GM12873 (cell line): ENCODE data around the gene GBE1.

ENCODE experiments used
- CTCF ChIP-seq: IDR thresholded peaks from 2 replicates; pipeline ENCODE4 v1.5.1; 2012; ENCODE audit warnings: low read depth, mild to moderate bottlenecking, moderate library complexity, low read length, control low read depth; ENCODE audit not compliant: insufficient read depth; ENCODE audit errors: missing control alignments

The GBE1 gene

GRCh38 chr3:81764665-81765064 is 3.2 kb upstream of the GBE1 start:
- no peak for TF ChIP-seq CTCF

GRCh38 chr3:81764002-81764401 is 2.6 kb upstream of the GBE1 start:
- TF ChIP-seq CTCF: no peak

- TF ChIP-seq CTCF: no peak
Observed at GRCh38 chr3:81763001-81763400, 1.6 kb upstream of the GBE1 start.

- TF ChIP-seq CTCF: no peak
Observed at GRCh38 chr3:81761904-81762580, 597 bp upstream of the GBE1 start.

- TF ChIP-seq CTCF: no peak
Observed at GRCh38 chr3:81760215-81760614, 1.2 kb downstream of the GBE1 start.

GRCh38 chr3:81758275-81758674 is 3.2 kb downstream of the GBE1 start:
- TF ChIP-seq CTCF: no peak

- no peak for TF ChIP-seq CTCF
Observed at GRCh38 chr3:81753416-81754027, 7.9 kb downstream of the GBE1 start.
